Uterus (tissue), 4 donors: ENCODE results near the gene OXNAD1. TPM values are rescaled to one million over a fixed set of nuclear protein-coding genes. Genes with fewer than 3 reads are reported as not detected.

Source experiments
- DNase-seq, 2 donors: peaks; one replicate each; pipeline ENCODE4 v3.0.0-alpha.2; 2019 to 2020
- H3K27ac ChIP-seq, 2 donors: fragments of 200-600 bp; sonication (generic); 1 replicate in 1 of 2; 2 replicates in 1 of 2; pipeline ENCODE4 v1.5.1; 2016 to 2018
- H3K27me3 ChIP-seq, 2 donors: fragments of 200-600 bp; sonication (generic); one replicate each; pipeline ENCODE4 v1.5.1; 2018 to 2019; ENCODE audit warnings: control low read depth in 1 of 2
- H3K36me3 ChIP-seq, 2 donors: fragments of 200-600 bp; sonication (generic); one replicate each; pipeline ENCODE4 v1.5.1; 2019; ENCODE audit warnings: control low read depth in 1 of 2
- H3K4me1 ChIP-seq, 2 donors: fragments of 200-600 bp; sonication (generic); one replicate each; pipeline ENCODE4 v1.5.1; 2018 to 2019; ENCODE audit warnings: control low read depth in 1 of 2
- H3K4me3 ChIP-seq, 2 donors: fragments of 200-600 bp; sonication (generic); 1 replicate in 1 of 2; 2 replicates in 1 of 2; pipeline ENCODE4 v1.5.1; 2018 to 2019; ENCODE audit warnings: mild to moderate bottlenecking in 1 of 2
- H3K9me3 ChIP-seq, 2 donors: fragments of 200-600 bp; sonication (generic); one replicate each; pipeline ENCODE4 v1.5.1; 2019; ENCODE audit warnings: control low read depth in 1 of 2
- POLR2A ChIP-seq, 2 donors: fragments of 450-650 bp; IDR thresholded peaks; one replicate each; pipeline ENCODE4 v1.6.1; 2016; ENCODE audit warnings: antibody characterized with exemption in 2 of 2, mild to moderate bottlenecking in 1 of 2, moderate library complexity in 1 of 2
- intact Hi-C: fragments of 100-400 bp; cut with DNase I; formaldehyde crosslinking; loops from one replicate; pipeline ENCODE4 v1.15.1; 2023; ENCODE audit warnings: low total_unique reads
- total RNA-seq, 4 donors: library from RNA; depleted of rRNA in 3 of 4; stranded (reverse); fragments of >200 nt in 3 of 4; gene quantifications; one replicate each; pipeline versions ENCODE4 v1.1.0 to v1.2.4, GENCODE V29; 2014 to 2023
- TF ChIP-seq, protein P1 (sequence below), 4 experiments: fragments of 200-600 bp in 2 of 4; fragments of 450-650 bp in 2 of 4; sonication (generic) in 2 of 4; IDR thresholded peaks; one replicate each; pipeline ENCODE4 v1.5.1; 2016 to 2019; ENCODE audit warnings: antibody characterized with exemption in 4 of 4, mild to moderate bottlenecking in 2 of 4, moderate library complexity in 1 of 4
- donor health status: DM: yes; HTN: yes; CAD: no.

OXNAD1 gene
- total RNA-seq, 4 donors from 2014 or later = 14.7 to 33.2 (median 32.3) TPM

DNA sequence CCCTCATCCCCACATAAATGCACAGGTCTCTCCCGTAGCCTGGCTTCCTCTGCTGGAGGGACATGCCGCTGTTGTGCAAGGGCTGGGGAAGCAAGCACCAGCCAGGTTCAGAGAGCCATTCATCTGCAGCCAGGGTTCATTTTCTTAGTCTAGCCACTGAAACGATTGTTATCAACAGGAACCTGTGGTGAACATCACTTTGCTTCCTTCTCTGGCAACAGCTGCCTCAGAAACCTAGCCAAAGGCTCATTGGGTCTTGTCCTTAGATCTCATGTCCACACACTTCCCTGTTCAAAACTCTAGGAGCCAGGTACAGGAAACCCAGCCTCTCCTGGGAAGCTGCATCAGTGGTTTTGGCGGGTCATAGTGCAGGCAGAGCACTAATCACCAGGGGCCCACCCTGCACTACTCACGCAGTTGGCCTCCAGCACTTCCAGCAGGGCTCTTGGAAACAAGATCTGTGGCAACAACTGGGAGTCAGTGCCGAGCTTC lies 47.0 kb downstream of the OXNAD1 start:
- H3K4me1 ChIP-seq = no peaks in the 10 kb centered on the region
- H3K27me3 ChIP-seq = no peaks in the 10 kb centered on the region
- intact Hi-C loops = no loop called here
- H3K27ac ChIP-seq = peak overlapping the region; percentile 20 to 43
- TF ChIP-seq, protein P1, sequence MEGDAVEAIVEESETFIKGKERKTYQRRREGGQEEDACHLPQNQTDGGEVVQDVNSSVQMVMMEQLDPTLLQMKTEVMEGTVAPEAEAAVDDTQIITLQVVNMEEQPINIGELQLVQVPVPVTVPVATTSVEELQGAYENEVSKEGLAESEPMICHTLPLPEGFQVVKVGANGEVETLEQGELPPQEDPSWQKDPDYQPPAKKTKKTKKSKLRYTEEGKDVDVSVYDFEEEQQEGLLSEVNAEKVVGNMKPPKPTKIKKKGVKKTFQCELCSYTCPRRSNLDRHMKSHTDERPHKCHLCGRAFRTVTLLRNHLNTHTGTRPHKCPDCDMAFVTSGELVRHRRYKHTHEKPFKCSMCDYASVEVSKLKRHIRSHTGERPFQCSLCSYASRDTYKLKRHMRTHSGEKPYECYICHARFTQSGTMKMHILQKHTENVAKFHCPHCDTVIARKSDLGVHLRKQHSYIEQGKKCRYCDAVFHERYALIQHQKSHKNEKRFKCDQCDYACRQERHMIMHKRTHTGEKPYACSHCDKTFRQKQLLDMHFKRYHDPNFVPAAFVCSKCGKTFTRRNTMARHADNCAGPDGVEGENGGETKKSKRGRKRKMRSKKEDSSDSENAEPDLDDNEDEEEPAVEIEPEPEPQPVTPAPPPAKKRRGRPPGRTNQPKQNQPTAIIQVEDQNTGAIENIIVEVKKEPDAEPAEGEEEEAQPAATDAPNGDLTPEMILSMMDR (IDR thresholded peaks at IDR 0.05) = no peak
- no peak for TF ChIP-seq POLR2A (IDR thresholded peaks at IDR 0.05)
- no peak overlapping the region for H3K4me3 ChIP-seq
- no peaks in the 10 kb centered on the region for H3K9me3 ChIP-seq
- DNase-seq = peak in 1 of 2 donors; percentile 46
- H3K36me3 ChIP-seq = no peaks in the 10 kb centered on the region

DNA sequence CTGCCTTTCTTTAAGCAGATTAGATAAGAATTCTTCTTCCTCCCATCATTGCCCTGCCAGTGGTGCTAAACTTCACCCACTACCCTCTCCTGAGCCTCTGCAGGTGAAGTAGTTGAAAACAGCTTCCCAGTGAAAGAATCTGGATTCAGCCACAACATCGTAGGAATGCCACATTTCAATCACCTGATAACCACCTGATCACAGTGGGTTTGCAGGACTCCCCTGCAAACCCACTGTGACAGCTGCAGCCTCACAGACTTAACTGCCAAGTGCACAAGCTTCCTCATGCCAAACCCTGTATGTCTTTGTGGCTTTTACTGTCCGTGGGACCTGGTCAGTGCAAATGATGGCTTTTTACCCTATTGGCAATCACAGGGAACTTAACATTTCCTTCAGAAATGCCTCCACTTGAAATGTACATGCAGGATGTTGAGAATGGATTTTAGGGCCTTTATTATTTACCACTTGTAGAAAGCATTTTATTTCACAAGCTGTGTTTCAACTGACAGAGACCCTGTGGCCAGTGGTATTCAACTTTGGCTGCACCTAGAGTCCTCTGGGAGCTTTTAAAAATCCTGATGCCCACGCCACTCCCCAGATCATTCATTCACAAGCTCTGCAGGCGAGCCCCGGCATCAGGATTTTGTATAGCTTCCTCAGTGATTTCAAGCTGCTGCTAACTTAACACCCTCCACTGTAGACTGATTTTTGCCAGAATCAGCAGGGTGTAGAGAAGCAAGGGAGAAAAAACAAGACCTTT lies 49.1 kb downstream of the OXNAD1 start:
- no peak overlapping the region for H3K27ac ChIP-seq

DNA sequence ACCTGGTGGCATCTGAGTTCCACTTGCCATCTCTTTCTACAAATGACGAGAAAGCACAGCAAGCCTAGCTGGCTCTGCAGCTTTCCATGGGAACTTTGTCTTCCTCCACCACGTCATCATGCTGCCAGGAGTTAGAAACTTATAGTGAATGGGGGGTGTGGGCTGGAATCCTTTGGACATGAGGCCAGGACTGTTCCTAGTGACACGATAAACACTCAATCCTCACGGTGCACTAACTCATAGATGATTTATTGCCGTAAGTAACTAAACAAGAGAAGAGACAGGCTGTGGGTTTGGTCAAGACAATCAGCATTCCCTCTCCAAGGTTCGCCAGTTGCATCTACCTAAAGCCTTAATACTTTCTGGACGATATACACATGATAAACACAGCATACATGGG lies 50.6 kb downstream of the OXNAD1 start:
- H3K4me3 ChIP-seq = no peak overlapping the region
- no peak overlapping the region for H3K27ac ChIP-seq
- no peaks in the 10 kb centered on the region for H3K9me3 ChIP-seq
- no peaks in the 10 kb centered on the region for H3K27me3 ChIP-seq
- DNase-seq = no peak
- intact Hi-C loops = no loop called here
- TF ChIP-seq POLR2A (IDR thresholded peaks at IDR 0.05) = no peak
- TF ChIP-seq, protein P1 (IDR thresholded peaks at IDR 0.05) = no peak
- no peaks in the 10 kb centered on the region for H3K36me3 ChIP-seq
- no peaks in the 10 kb centered on the region for H3K4me1 ChIP-seq

More for the DNA sequence above, 49.1 kb downstream of the OXNAD1 start:
- no peaks in the 10 kb centered on the region for H3K4me1 ChIP-seq
- H3K4me3 ChIP-seq = no peak overlapping the region
- intact Hi-C loops = no loop called here
- no peak for TF ChIP-seq POLR2A (IDR thresholded peaks at IDR 0.05)
- TF ChIP-seq, protein P1 (IDR thresholded peaks at IDR 0.05) = no peak
- H3K9me3 ChIP-seq = no peaks in the 10 kb centered on the region
- H3K36me3 ChIP-seq = no peaks in the 10 kb centered on the region
- DNase-seq = no peak
- H3K27me3 ChIP-seq = no peaks in the 10 kb centered on the region

DNA sequence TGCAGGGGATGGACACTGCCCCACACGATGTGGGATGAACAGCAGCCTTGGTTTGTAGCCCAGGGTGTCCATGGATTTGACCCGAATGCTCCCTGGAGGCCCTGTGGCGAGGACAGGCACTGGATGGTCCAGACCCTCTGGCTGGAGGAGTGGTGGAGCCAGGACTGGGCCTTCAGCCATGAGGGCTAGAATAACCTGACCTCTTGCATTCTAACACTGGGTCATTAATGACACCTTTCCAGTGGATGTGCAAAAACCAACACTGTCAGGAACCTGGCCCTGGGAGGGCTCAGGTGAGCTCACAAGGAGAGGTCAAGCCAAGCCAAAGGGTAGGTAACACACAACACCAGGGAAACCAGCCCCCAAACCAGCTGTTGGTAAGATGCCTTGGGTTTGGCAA lies 51.4 kb downstream of the OXNAD1 start:
- no peak overlapping the region for H3K27ac ChIP-seq
- no peaks in the 10 kb centered on the region for H3K27me3 ChIP-seq
- DNase-seq = no peak
- H3K9me3 ChIP-seq = no peaks in the 10 kb centered on the region
- intact Hi-C loops = no loop called here
- no peaks in the 10 kb centered on the region for H3K36me3 ChIP-seq
- no peak for TF ChIP-seq POLR2A (IDR thresholded peaks at IDR 0.05)
- TF ChIP-seq, protein P1 (IDR thresholded peaks at IDR 0.05) = no peak
- H3K4me1 ChIP-seq = no peaks in the 10 kb centered on the region
- no peak overlapping the region for H3K4me3 ChIP-seq

DNA sequence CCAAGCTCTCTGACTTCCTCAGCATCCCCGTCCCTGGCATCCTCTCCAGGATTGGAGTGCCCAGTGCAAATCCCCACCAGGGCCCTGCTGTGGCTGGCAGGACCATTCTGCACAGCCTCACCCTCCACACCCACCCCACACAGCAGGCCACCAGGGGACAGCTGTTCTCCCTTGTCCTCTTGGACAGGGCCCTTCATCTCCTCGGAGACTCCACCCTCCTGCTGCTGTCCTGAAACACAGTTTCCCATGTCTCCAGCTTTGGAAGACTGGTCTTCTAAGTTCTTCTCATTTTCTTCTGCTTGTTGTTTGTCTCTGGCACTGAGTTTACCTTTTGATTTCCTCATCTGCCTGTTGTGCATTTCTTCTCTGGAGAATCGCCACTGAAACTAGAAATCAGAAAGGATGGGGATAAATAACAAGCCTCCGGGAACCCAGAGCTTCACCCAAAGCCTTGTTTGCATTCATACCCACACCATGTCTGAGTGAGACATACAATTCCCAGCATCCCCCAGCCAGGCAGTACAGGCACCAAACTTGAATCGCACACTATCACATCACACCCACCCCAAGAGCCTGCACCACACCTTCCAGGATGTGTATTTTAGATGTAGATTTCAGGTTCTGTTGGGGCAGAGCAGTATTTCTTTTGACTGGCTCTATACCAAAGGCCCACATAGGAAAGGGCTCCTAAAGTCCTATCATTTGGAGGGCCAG lies 52.0 kb downstream of the OXNAD1 start:
- peak overlapping the region; percentile 59 to 62 for H3K27ac ChIP-seq
- DNase-seq = no peak
- no peaks in the 10 kb centered on the region for H3K9me3 ChIP-seq
- TF ChIP-seq, protein P1 (IDR thresholded peaks at IDR 0.05) = no peak
- no peak for TF ChIP-seq POLR2A (IDR thresholded peaks at IDR 0.05)
- H3K27me3 ChIP-seq = no peaks in the 10 kb centered on the region
- no peak overlapping the region for H3K4me3 ChIP-seq
- H3K4me1 ChIP-seq = no peaks in the 10 kb centered on the region
- intact Hi-C loops = no loop called here
- no peaks in the 10 kb centered on the region for H3K36me3 ChIP-seq
